Parathyroid adenoma (tissue), 2 donors: ENCODE data around the gene DNAAF8.

Source experiments
- H2AFZ ChIP-seq: fragments of 300-600 bp; sonication (generic); one replicate; pipeline ENCODE4 v1.7.0; 2017; ENCODE audit warnings: antibody characterized with exemption, mild to moderate bottlenecking
- H3K27ac ChIP-seq: fragments of 300-600 bp; sonication (generic); one replicate; pipeline ENCODE4 v1.7.0; 2017
- H3K27me3 ChIP-seq: fragments of 300-600 bp; sonication (generic); one replicate; pipeline ENCODE4 v1.7.0; 2017; ENCODE audit warnings: low read length; ENCODE audit not compliant: control insufficient read depth, insufficient read depth
- H3K36me3 ChIP-seq: fragments of 300-600 bp; sonication (generic); one replicate; pipeline ENCODE4 v1.7.0; 2017; ENCODE audit warnings: low read length; ENCODE audit not compliant: control insufficient read depth, insufficient read depth
- H3K4me1 ChIP-seq: fragments of 300-600 bp; sonication (generic); one replicate; pipeline ENCODE4 v1.7.0; 2017; ENCODE audit warnings: control low read depth
- H3K4me2 ChIP-seq: fragments of 300-600 bp; sonication (generic); one replicate; pipeline ENCODE4 v1.7.0; 2017; ENCODE audit warnings: low read length
- H3K4me3 ChIP-seq: fragments of 300-600 bp; sonication (generic); one replicate; pipeline ENCODE4 v1.7.0; 2017; ENCODE audit warnings: low read depth, low read length
- H3K79me2 ChIP-seq: fragments of 300-600 bp; sonication (generic); one replicate; pipeline ENCODE4 v1.7.0; 2017; ENCODE audit warnings: control low read depth
- H3K9ac ChIP-seq: fragments of 300-600 bp; sonication (generic); one replicate; pipeline ENCODE4 v1.7.0; 2017; ENCODE audit warnings: mild to moderate bottlenecking
- H3K9me3 ChIP-seq: fragments of 300-600 bp; sonication (generic); one replicate; pipeline ENCODE4 v1.7.0; 2017; ENCODE audit warnings: low read length; ENCODE audit not compliant: control insufficient read depth
- CTCF ChIP-seq: fragments of 300-600 bp; sonication (generic); IDR thresholded peaks from one replicate; pipeline ENCODE4 v1.7.0; 2017; ENCODE audit warnings: antibody characterized with exemption, mild to moderate bottlenecking
- donor health status: primary hyperparathyroidism.

The DNAAF8 gene

GRCh38 chr16:4692460-4693295, 41.7 kb upstream of the DNAAF8 start:
- Histone ChIP-seq H3K27ac (no peak overlapping the region), H3K36me3 (no peaks in the 10 kb centered on the region), H2AFZ (peak overlapping the region; percentile 68), H3K9me3 (no peaks in the 10 kb centered on the region), H3K4me3 (peak overlapping the region; percentile 63), H3K4me2 (peak overlapping the region; percentile 84), H3K4me1 (no peaks in the 10 kb centered on the region), H3K79me2 (no peaks in the 10 kb centered on the region), H3K9ac (no peak overlapping the region), H3K27me3 (no peaks in the 10 kb centered on the region)
- no peak for TF ChIP-seq CTCF

GRCh38 chr16:4693296-4693955, 40.9 kb upstream of the DNAAF8 start, which contains the start of gene NUDT16L1:
TSS of gene NUDT16L1 (plus strand) at chr16:4693562. CDS start at chr16:4693727, 165 bp downstream.
- peak; percentile 26 for TF ChIP-seq CTCF
- Histone ChIP-seq H3K4me1 (no peaks in the 10 kb centered on the region), H3K27me3 (no peaks in the 10 kb centered on the region), H3K9me3 (no peaks in the 10 kb centered on the region), H3K9ac (no peak within 1 kb of the TSS), H3K27ac (peak within 1 kb of the TSS; percentile 56), H3K36me3 (no peaks in the 10 kb centered on the region), H3K4me3 (peak within 1 kb of the TSS; percentile 74), H3K79me2 (no peaks in the 10 kb centered on the region), H3K4me2 (peak within 1 kb of the TSS; percentile 87), H2AFZ (peak within 1 kb of the TSS; percentile 78)

- H3K36me3 ChIP-seq: no peaks in the 10 kb centered on the region
- H3K4me1 ChIP-seq: no peaks in the 10 kb centered on the region
Observed at GRCh38 chr16:4693956-4694641, 40.2 kb upstream of the DNAAF8 start.

More at GRCh38 chr16:4693956-4694641, 40.2 kb upstream of the DNAAF8 start:
- Histone ChIP-seq H3K9me3 (no peaks in the 10 kb centered on the region), H2AFZ (peak overlapping the region; percentile 78), H3K9ac (no peak overlapping the region), H3K79me2 (no peaks in the 10 kb centered on the region), H3K27ac (peak overlapping the region; percentile 56), H3K27me3 (no peaks in the 10 kb centered on the region), H3K4me2 (peak overlapping the region; percentile 87), H3K4me3 (peak overlapping the region; percentile 74)
- no peak for TF ChIP-seq CTCF
